ENCODE results near the gene SPON1. TPM values are rescaled to one million over a fixed set of nuclear protein-coding genes. Genes with fewer than 3 reads are reported as not detected.

Gene SPON1
- total and polyA plus RNA-seq, 8 donors, result 9.3 to 122 (median 26.9) TPM

GRCh38 chr11:14314127-14314526 is 351.6 kb downstream of the SPON1 start:
- DNase-seq, result no peak
- Histone ChIP-seq H3K4me1 (peaks cover 27 to 75% (median 56%) of the 10 kb centered on the region in 4 donors), H3K36me3 (no peaks in the 10 kb centered on the region), H3K4me3 (no peak overlapping the region), H3K9me3 (no peaks in the 10 kb centered on the region), H3K27me3 (no peaks in the 10 kb centered on the region), H3K27ac (no peak overlapping the region)
- TF ChIP-seq EP300 (IDR thresholded peaks at IDR 0.05) (no peak), POLR2AphosphoS5 (IDR thresholded peaks at IDR 0.05) (no peak), POLR2A (IDR thresholded peaks at IDR 0.05) (no peak)
- TF ChIP-seq, protein P1, sequence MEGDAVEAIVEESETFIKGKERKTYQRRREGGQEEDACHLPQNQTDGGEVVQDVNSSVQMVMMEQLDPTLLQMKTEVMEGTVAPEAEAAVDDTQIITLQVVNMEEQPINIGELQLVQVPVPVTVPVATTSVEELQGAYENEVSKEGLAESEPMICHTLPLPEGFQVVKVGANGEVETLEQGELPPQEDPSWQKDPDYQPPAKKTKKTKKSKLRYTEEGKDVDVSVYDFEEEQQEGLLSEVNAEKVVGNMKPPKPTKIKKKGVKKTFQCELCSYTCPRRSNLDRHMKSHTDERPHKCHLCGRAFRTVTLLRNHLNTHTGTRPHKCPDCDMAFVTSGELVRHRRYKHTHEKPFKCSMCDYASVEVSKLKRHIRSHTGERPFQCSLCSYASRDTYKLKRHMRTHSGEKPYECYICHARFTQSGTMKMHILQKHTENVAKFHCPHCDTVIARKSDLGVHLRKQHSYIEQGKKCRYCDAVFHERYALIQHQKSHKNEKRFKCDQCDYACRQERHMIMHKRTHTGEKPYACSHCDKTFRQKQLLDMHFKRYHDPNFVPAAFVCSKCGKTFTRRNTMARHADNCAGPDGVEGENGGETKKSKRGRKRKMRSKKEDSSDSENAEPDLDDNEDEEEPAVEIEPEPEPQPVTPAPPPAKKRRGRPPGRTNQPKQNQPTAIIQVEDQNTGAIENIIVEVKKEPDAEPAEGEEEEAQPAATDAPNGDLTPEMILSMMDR (IDR thresholded peaks at IDR 0.05), result no peak
- intact Hi-C loops (cut with DNase I; ENCODE audit: low total_unique reads), result no loop called here
- WGBS, 5 donors, result 79 to 93% (median 86%) methylated on average over 2 of the region's 2 CpGs

GRCh38 chr11:14315130-14315529 is 352.6 kb downstream of the SPON1 start:
- no peak for DNase-seq
- peaks cover 19 to 72% (median 48%) of the 10 kb centered on the region in 4 donors for H3K4me1 ChIP-seq
- no peaks in the 10 kb centered on the region for H3K9me3 ChIP-seq
- no peaks in the 10 kb centered on the region for H3K27me3 ChIP-seq
- H3K27ac ChIP-seq, result no peak overlapping the region
- H3K4me3 ChIP-seq, result no peak overlapping the region
- TF ChIP-seq EP300 (IDR thresholded peaks at IDR 0.05) (no peak), POLR2AphosphoS5 (IDR thresholded peaks at IDR 0.05) (no peak), POLR2A (IDR thresholded peaks at IDR 0.05) (no peak)
- TF ChIP-seq, protein P1 (IDR thresholded peaks at IDR 0.05), result no peak
- 86 to 93% (median 89%) methylated on average over 2 of the region's 2 CpGs for WGBS, 5 donors
- no peaks in the 10 kb centered on the region for H3K36me3 ChIP-seq
- intact Hi-C loops (cut with DNase I; ENCODE audit: low total_unique reads), result no loop called here

Small RNAs within 50 kb of the gene (small RNA-seq; reads per million reads assigned to genes)
- 0 reads per million in 4 donors for gene RNA5SP332
